Retinal pigment epithelial cell (primary cell): ENCODE measurements around the gene HAS3.
"Not testable (repeated sequence)": the region's sequence is repeated elsewhere in the genome, so short reads cannot be mapped to it uniquely, and the experiment has no call there.

Experiments
- DNase-seq: peaks from one replicate; pipeline ENCODE4 v3.0.0-alpha.2; 2010; ENCODE audit warnings: low read depth
- H3K4me3 ChIP-seq: 2 replicates; pipeline ENCODE4 v1.5.1; 2011; ENCODE audit warnings: mild to moderate bottlenecking, low read length, control low read depth, moderate library complexity
- TF ChIP-seq, protein P1 (sequence below): conservative IDR thresholded peaks from 2 replicates; pipeline ENCODE4 v1.5.1; 2011; ENCODE audit warnings: low read depth, low read length, control low read depth, inconsistent platforms

HAS3 gene

DNA sequence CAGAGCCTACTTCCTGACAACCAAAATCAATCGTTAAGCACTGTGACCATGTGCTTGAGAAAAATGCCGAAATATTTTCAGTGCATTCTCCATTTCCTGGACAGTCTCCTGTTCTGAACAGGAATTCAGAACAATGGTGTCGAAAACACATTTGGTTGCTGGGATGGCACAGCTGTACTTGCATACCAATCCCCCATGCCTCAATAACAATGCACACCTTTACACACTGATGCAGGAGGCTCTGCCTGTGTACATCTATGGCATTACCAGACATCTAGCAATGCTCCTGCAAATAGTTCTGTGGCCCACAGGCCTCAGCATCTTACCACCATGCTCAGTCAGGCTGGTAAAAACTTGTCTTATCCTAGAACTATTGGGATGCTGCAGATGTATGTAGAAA, 20.8 kb downstream of the HAS3 start:
- TF ChIP-seq, protein P1, sequence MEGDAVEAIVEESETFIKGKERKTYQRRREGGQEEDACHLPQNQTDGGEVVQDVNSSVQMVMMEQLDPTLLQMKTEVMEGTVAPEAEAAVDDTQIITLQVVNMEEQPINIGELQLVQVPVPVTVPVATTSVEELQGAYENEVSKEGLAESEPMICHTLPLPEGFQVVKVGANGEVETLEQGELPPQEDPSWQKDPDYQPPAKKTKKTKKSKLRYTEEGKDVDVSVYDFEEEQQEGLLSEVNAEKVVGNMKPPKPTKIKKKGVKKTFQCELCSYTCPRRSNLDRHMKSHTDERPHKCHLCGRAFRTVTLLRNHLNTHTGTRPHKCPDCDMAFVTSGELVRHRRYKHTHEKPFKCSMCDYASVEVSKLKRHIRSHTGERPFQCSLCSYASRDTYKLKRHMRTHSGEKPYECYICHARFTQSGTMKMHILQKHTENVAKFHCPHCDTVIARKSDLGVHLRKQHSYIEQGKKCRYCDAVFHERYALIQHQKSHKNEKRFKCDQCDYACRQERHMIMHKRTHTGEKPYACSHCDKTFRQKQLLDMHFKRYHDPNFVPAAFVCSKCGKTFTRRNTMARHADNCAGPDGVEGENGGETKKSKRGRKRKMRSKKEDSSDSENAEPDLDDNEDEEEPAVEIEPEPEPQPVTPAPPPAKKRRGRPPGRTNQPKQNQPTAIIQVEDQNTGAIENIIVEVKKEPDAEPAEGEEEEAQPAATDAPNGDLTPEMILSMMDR, result no peak
- DNase-seq, result no peak
- no peak overlapping the region for H3K4me3 ChIP-seq

DNA sequence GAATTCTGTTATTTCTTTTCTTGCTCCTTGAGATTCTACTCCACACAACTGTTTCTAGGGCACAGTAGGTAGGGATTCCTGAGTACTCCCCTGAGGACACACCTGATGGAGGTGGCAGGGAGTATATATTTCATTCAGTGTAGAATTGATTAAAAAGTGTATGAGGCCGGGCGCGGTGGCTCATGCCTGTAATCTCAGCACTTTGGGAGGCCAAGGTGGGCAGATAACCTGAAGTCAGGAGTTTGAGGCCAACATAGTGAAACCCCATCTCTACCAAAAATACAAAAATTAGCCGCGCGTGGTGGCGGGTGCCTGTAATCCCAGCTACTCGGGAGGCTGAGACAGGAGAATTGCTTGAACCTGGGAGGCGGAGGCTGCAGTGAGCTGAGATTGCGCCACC, 21.3 kb downstream of the HAS3 start:
- H3K4me3 ChIP-seq, DNase-seq: not testable (repeated sequence)

DNA sequence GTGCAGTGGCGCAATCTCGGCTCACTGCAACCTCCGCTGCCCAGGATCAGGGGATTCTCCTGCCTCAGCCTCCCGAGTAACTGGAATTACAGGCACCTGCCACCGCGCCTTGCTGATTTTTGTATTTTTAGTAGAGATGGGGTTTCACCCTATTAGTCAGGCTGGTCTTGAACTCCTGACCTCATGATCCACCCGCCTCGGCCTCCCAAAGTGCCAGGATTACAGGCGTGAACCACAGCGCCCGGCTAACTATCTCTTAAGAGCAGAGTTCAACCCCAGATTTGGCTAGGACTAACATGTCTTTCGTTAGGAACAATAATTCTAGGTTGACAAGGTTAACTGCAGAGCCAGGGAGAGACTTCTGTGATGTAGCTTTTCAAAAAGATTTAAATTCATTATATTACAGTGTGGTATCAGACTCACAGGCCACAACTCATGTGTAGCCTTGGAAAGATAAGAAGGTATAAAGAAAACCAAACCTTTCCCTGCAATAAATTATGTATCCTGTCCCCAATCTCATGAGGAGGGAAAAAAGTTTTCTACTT, 22.6 kb downstream of the HAS3 start:
- DNase-seq, result no peak
- TF ChIP-seq, protein P1, result no peak
- H3K4me3 ChIP-seq, result no peak overlapping the region

DNA sequence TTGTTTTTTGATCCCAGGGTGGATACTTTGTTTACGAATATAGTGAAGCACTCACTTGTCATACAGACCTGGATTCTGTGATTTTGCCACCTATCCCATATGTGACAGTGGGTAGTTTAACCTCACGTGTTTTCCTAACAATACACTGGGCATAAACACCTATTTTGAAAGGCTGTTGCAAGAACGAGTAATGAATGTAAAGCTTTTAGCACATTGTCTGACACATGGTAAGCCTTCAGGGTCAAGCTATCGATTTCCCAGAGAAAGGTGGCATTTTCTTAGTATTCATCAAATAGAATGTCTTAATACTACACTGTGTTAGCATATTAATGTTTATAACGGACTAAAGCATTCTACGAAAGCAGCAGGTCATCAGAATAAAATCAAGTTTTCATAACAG, 25.0 kb downstream of the HAS3 start:
- TF ChIP-seq, protein P1, result no peak
- DNase-seq, result no peak
- no peak overlapping the region for H3K4me3 ChIP-seq

DNA sequence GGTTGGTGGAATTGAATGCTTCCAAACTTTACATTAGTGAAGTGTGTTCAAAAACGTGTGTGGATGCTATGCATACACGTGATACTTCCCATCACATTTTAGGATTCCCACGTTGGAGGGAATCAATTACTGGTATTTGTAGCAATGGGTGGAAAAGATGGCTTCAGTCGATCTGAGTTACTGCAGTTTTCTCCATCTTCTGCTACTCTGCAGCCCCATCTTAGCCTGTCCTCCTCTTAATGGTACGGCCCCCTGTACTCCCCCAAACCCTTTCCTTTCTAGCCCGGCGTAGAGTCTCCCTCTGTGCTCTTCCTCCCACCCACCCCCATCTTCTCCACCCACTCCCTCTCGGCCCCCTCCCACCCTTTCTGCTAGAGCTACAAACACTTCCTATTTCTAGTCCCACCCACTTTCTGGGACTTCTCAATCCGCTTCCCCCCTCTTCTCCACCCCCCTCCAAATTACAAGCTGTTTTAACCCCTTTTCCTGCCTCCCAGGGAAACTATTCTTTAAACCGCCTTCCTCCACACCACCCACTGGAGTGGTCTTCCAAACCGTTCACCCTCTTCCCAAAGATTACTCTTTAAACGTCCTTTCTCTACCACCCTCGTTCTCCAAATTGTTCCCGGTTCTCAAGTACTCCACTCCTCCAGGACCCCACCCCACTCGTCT, 25.9 kb downstream of the HAS3 start:
- TF ChIP-seq, protein P1, result no peak
- peak overlapping the region; percentile 98 for H3K4me3 ChIP-seq
- no peak for DNase-seq

DNA sequence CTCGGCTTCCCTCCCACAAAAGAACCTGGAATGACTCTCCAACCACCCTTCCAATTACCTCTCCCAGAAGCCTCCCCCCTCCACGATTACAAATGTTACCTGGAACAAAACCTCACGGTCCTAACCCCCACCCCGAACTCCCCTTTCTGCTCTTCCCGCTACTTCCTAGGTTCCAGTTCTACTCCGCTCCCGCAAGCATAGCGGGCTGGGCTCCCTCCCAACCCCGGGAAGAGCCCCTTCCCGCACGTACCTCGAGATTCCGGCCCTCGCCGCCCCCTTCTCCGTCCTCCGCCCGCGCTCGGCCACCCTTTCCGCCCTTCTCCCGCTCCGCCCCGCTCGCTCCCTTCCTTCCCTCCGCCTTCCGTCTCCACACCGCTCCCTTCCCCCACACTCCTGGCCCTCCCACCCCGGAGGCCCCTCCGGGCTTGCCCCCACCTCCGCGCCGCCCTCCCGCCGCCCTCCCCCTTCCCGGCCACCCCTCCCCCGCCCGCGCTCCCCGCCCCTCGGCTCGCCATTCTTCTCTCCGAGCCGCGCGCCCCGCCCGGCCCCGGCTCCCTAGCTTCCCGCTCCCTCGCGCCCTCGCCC, 26.5 kb downstream of the HAS3 start:
- peak; percentile 40 for DNase-seq

DNA sequence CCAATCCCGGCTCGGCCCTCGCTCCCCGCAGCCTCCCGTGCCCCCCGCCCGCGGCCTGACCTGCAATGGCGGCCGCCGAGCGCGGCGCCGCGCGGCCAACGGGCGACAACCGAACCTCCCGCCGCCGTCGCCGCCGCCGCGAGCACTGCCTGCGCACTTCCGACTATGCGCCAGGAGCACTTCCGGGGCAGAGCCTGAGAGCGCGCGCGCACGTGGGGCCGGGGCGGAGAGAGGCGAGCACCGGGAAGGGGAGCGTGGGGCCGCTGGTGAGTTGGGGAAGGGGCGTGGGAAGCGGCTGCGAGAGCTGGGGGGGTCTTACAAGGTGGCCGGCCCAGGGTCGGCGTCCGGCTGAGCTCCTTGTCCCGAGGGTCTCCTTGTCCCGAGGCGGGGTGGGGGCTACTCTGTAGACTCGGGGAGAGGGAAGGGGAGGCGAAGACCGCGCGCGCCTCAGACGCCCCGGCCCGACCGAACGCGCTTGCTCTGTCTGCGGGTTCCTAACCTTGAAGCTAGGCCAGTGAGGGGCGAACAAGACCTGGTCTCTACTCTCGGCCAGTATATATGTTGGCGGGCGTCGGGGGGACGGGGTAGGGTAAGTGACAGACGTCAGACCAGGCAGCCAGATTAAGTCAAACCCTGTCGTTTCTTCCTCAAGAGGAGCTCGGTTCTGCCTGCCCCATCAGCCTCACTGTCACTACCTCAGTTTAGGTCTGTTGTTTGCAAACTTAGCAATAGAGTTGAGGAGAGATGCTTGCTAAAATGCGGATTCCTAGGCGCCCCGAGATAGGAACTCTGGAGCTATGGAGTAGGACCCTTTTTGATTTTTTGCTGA, 27.2 kb downstream of the HAS3 start, which contains the start of the genes CHTF8 and UTP4:
Gene CHTF8 (minus strand): TSS at position 165 of the 829 bp plus-strand sequence. CDS start 11,130 bp downstream, outside the sequence.
Gene UTP4 (plus strand): TSS at position 226 of the 829 bp plus-strand sequence. CDS start 811 bp downstream, outside the sequence.
- peak; percentile 26 for DNase-seq
- TF ChIP-seq, protein P1, result no peak
- peak within 1 kb of the TSS; percentile 98 for H3K4me3 ChIP-seq

More for the DNA sequence above, 26.5 kb downstream of the HAS3 start:
- H3K4me3 ChIP-seq, result peak overlapping the region; percentile 98
- TF ChIP-seq, protein P1, result no peak
